NCI-H2171 treated with DMSO at 0.1 percent for 48 hours (cell line): ENCODE measurements around the gene MYLK.

Source experiments
- DNase-seq: peaks from one replicate; lab custom pipeline; 2025; lab: John Stamatoyannopoulos, UW

Gene MYLK

GRCh38 chr3:123642182-123642956, 241.8 kb downstream of the MYLK start:
- peak; percentile 62 for DNase-seq

- DNase-seq, result no peak
Observed at GRCh38 chr3:123641505-123641904, 242.6 kb downstream of the MYLK start.

- no peak for DNase-seq
Observed at GRCh38 chr3:123640740-123641462, 243.2 kb downstream of the MYLK start.

GRCh38 chr3:123640311-123640710, 243.8 kb downstream of the MYLK start:
- DNase-seq, result no peak

- no peak for DNase-seq
Observed at GRCh38 chr3:123638936-123639689, 245.0 kb downstream of the MYLK start.

- DNase-seq, result no peak
Observed at GRCh38 chr3:123637841-123638240, 246.3 kb downstream of the MYLK start.

GRCh38 chr3:123637131-123637530, 247.0 kb downstream of the MYLK start:
- no peak for DNase-seq

- peak; percentile 81 for DNase-seq
Observed at GRCh38 chr3:123636431-123636841, 247.7 kb downstream of the MYLK start.

GRCh38 chr3:123635717-123636116, 248.4 kb downstream of the MYLK start:
- no peak for DNase-seq

- DNase-seq, result no peak
Observed at GRCh38 chr3:123635217-123635616, 248.9 kb downstream of the MYLK start.

- no peak for DNase-seq
Observed at GRCh38 chr3:123634149-123635051, 249.7 kb downstream of the MYLK start.

- DNase-seq, result no peak
Observed at GRCh38 chr3:123633530-123633929, 250.6 kb downstream of the MYLK start.

- no peak for DNase-seq
Observed at GRCh38 chr3:123632161-123632655, 251.9 kb downstream of the MYLK start.

- DNase-seq, result no peak
Observed at GRCh38 chr3:123629747-123630047, 254.4 kb downstream of the MYLK start.

- DNase-seq, result no peak
Observed at GRCh38 chr3:123628996-123629746, 255.0 kb downstream of the MYLK start.

- peak; percentile 17 for DNase-seq
Observed at GRCh38 chr3:123627673-123628670, 256.2 kb downstream of the MYLK start.

GRCh38 chr3:123626881-123627280, 257.3 kb downstream of the MYLK start:
- no peak for DNase-seq

GRCh38 chr3:123624302-123624701, 259.8 kb downstream of the MYLK start:
- DNase-seq, result no peak

GRCh38 chr3:123623346-123623880, 260.7 kb downstream of the MYLK start:
- DNase-seq, result no peak
